GM19468 (cell line): Measurements from ENCODE around the gene DTNB.
"Not testable (repeated sequence)": the region's sequence is repeated elsewhere in the genome, so short reads cannot be mapped to it uniquely, and the experiment has no call there.

ENCODE experiments used
- ATAC-seq: cut with Tn5 transposase; IDR thresholded peaks from one replicate; pipeline ENCODE4 v1.9.1; 2021; ENCODE audit warnings: mild to moderate bottlenecking, moderate library complexity, moderate number of reproducible peaks; ENCODE audit not compliant: unreplicated experiment; ENCODE audit errors: extremely low read depth

DTNB gene

DNA sequence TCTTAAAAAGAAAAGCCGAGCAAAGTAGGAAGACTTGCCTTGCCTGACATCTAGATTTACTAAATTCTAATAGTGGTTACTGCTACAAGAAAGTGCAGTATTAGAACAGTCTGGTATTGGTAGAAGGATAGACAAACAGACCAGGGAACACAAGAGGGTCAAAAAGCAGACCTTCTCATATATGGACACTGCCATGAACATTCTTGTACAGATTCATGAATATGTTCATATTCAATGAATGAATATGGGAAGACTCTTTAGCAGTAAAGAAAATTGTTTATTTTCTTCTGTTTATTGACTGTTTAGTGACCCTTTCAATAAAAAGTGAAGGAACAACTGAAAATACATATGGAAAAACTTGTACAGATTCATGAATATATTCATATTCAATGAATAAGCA is 37.6 kb downstream of the DTNB start:
- no peak for ATAC-seq

DNA sequence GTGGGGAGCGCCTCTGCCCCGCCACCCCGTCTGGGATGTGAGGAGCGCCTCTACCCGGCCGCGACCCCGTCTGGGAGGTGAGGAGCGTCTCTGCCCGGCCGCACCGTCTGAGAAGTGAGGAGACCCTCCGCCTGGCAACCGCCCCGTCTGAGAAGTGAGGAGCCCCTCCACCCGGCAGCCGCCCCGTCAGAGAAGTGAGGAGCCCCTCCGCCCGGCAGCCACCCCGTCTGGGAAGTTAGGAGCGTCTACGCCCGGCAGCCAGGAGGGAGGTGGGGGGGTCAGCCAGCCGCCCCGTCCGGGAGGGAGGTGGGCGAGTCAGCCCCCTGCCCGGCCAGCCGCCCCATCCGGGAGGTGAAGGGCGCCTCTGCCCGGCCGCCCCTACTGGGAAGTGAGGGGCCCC is 39.6 kb downstream of the DTNB start:
- not testable (repeated sequence) for ATAC-seq

GRCh38 chr2:25632396-25632795 is 41.0 kb downstream of the DTNB start:
- no peak for ATAC-seq

GRCh38 chr2:25624635-25625034 is 48.7 kb downstream of the DTNB start:
- ATAC-seq = no peak

DNA sequence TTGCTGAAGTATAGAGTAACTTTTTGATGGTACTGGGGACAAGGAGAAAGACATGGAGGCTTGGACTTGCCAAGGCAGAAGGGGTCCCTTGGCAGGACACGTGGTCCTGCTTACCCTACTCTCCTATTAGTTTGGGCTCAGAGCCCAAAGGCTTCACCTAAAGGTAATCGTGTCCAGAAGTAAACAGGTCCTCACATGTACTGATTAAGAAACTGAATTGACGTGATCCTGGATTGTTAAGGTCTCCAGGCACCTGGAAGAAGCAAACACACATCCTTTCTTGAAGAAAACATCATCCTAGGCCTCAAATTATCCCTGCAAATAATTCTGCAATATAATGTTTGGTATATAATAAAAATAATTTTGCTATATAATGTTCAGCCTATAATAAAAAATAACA is 50.0 kb downstream of the DTNB start:
- ATAC-seq = no peak

GRCh38 chr2:25620711-25621110 is 52.7 kb downstream of the DTNB start:
- ATAC-seq = no peak

GRCh38 chr2:25620077-25620476 is 53.3 kb downstream of the DTNB start:
- ATAC-seq = no peak

DNA sequence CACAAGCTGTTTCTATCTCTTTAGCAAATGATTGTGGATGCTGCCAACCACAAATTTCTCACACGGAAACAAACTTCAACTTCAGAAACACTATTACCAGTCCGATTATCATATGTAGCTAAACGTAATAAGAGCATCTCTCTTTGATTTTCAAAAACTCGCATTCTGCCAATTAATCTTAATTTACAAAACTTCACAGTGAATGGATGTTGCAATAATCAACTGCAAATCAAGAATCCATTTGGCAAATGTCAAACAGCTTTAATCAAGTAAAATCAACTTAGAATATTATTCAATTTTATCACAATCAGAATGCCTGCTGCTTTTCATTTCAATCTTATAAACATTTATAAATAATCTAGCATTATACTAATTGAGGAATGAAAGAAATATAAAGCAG is 54.2 kb downstream of the DTNB start:
- no peak for ATAC-seq

GRCh38 chr2:25618676-25619075 is 54.7 kb downstream of the DTNB start:
- no peak for ATAC-seq

GRCh38 chr2:25617948-25618646 is 55.3 kb downstream of the DTNB start:
- ATAC-seq = no peak

GRCh38 chr2:25615920-25616319 is 57.5 kb downstream of the DTNB start:
- no peak for ATAC-seq

GRCh38 chr2:25615386-25615785 is 58.0 kb downstream of the DTNB start:
- no peak for ATAC-seq

DNA sequence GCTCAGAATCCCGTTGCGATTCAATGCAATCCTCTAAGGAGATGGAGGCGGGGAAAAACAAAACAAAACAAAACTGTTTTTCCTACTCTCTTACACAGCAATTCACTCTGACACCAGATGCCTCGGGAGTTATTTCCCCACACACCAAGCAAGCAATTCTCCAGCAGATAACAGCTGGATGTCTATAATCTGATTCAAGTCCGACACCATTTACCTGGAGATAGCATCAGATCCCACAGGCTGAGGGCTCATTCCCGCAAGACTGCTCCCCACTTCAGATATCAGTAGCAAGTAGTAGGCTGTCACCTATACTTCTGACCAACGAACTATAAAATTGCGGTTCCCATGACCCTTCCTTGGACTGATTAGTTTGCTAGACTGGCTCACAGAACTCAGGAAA is 58.7 kb downstream of the DTNB start:
- ATAC-seq = no peak

DNA sequence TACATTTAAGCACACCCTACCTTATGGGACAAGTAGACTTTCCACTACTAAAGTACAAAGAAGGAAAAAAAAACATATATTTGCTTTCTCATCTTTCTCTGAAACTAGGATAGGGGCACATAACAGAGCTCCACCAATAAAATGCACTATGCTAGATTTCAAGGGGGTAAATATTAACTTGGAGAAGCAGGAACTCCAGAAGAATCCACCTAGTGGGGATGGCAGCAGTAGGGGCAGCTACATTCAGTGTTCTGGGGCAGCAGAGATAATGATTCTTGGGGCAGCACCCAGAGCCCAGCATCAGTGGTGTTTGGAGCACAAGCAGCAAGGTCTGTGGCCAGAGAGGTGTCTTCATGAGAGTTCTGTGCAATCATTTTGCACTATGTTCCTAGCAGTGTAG is 64.7 kb downstream of the DTNB start:
- no peak for ATAC-seq

GRCh38 chr2:25606892-25607291 is 66.5 kb downstream of the DTNB start:
- ATAC-seq = no peak

GRCh38 chr2:25602333-25602723 is 71.0 kb downstream of the DTNB start:
- no peak for ATAC-seq

DNA sequence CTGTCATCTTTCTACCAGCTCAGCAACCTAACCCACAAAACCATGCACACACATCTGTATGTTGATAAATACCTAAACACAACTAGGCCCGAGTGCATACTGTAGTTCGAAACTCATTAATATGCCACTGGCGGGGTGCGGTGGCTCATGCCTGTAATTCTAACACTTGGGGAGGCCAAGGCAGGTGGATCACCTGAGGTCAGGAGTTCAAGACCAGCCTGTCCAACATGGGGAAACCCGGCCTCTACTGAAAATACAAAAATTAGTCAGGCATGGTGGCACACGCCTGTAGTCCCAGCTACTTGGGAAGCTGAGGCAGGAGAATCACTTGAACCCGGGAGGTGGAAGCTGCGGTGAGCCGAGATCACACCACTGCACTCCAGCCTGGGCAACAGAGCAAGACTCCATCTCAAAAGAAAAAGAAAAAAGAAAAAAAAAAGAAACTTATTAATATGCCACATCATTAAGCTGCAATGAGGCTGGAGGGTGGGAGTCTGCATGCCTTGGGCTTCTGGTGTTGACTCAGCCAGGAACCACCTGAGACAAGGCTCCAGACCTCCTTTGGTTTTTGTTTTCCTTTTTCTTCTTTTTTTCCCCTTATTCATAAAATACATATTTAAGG is 71.6 kb downstream of the DTNB start:
- not testable (repeated sequence) for ATAC-seq

DNA sequence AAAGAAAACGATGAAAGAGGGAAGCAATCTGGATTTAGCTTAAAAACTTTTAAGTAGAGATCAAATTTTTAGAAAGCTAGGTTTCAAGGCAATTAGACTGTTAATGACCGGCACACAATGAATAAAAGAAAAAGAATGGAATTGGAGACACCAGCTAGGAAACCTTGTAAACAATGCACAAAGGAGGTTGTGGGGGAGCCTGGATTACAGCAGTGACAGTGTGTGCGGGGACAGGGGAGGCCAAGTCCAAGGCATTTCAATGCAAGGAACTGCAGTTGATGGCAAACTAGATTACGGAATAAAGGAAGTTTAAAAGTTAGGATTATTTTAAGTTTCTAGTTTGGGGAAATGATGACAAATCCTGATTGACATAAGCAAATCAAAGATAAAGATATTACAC is 74.5 kb downstream of the DTNB start:
- no peak for ATAC-seq

DNA sequence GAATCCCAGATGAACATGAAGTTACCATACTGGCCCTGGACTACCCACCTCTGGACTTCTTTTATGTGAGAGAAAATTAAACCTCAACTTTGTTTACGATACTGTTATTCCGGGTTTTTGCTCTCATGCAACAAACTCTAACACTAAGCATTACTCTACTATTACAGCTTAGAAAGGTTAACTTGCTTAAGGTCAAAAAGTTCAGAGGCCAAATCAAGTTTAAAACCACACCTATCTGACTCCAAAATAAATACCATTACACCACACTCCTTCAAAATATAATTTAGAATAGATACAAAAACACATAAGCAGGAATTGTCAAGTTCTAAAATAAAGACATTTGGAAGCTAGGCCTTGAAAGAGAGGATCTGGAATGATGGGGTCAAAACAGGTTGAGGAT is 75.0 kb downstream of the DTNB start:
- ATAC-seq = no peak

DNA sequence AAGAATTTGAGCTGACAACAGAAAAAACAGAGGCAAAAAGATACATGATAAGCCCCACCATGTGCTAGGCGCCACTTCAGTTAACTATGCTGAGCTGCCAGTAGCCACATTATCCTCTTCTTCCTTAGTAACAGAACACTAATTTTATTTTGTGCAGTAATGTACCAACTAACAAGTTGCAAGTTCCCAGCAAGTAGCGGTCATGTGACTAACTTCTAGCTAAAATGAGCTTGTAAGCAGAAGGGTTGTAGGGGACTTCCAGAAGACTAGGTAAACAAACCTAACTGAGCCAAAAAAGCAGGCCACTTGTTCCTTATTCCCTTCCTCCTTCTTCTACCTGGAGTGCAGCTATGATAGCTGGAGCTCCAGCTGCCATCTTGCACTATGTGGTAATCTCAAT is 75.5 kb downstream of the DTNB start:
- ATAC-seq = no peak

DNA sequence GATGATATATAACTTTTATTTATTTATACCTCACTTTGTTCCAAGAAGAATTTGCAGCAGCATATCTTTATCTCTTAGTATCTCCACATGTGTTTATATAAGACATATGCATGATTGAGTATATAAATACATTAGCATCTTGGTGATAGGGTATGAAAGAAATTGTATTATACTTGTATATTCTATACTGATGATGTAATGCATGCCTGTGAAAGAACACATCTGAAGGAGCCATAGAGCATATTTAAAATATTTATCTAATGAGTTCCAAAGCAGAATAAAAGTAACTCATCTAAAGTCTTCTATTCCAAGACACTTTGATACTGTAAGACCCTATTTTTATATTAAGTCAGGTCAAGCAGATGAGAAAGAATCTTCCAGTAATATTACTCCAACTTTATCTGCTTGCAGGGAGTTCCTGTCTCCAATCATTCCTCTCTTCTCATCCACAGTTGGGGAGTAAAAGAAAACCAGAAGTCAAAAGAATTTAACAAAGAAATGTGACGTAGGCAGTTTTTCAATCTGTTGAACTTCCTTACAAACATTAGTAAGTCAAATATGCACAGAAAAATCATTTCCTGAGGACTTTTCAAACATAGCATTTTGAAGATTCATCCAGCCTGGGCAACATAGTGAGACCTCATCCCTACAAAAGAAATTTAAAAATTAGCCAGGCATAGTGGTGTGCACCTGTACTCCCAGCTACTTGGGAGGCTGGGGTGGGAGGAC is 76.7 kb downstream of the DTNB start:
- no peak for ATAC-seq

DNA sequence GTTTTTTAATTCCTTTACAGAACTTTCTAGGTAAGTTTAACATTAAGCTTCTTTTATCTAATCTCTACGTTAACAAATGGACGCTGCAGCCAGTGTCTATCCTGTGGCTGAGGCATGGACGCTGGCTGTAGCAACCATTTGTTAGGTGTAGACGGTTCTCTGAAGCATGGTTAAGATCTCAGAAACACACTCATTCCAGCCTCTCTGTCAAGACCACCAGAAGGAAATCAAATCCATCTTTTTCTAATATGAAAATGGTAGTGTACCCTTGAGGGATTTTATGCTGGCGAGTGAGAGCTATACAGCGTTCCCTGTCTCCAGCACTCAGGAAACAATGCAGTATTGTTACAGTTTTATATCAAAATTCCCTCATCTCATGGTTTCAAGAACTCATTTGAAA is 78.0 kb downstream of the DTNB start:
- ATAC-seq = no peak
